ENCODE measurements around the gene RIOK3. TPM values are rescaled to one million over a fixed set of nuclear protein-coding genes. Genes with fewer than 3 reads are reported as not detected.
A peak's percentile ranks its signal among the peaks of the same experiment; 100 is the strongest.

Gene RIOK3
- total and polyA plus RNA-seq, 4 donors = 29.9 to 104 (median 42.8) TPM

DNA sequence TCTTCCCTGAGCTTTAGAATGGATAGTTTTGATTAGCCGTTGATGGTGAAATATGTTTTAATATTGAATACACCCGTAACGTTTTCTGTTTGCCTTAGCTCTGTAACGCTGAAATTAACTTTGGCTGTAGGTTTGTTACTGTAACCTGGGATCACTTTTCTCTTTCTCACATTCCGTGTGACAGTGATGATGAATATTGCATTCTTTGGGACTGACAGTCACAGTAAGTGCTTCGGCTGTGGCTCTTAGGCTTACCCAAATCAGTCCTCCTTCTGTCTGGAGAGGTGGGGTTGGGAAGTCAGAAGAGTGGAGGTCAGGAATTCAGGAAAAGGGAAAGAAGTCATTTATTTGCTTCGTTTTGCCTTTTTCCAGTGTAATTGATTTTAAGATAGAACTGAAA, 68.2 kb downstream of the RIOK3 start:
- no peak for TF ChIP-seq EGR1 (IDR thresholded peaks at IDR 0.05; ENCODE audit: low read depth in 2 of 2)
- no peak for TF ChIP-seq ATF3 (IDR thresholded peaks at IDR 0.05)
- no peak for TF ChIP-seq RXRA (IDR thresholded peaks at IDR 0.05)
- TF ChIP-seq HNF4A (conservative IDR thresholded peaks at IDR 0.05) = no peak
- no peak for TF ChIP-seq JUND (IDR thresholded peaks at IDR 0.05)

GRCh38 chr18:23521907-23522306, 68.8 kb downstream of the RIOK3 start:
- H3K27ac ChIP-seq (ENCODE audit: low read depth in 1 of 2, low read length in 2 of 2) = no peak overlapping the region
- WGBS = 91% methylated on average over 7 of the region's 7 CpGs

More for the DNA sequence above, 68.2 kb downstream of the RIOK3 start:
- Histone ChIP-seq H3K9ac (ENCODE audit: low read depth in 1 of 2, low read length in 2 of 2) (no peak overlapping the region), H3K27me3 (ENCODE audit: control insufficient read depth in 4 of 4, insufficient read depth in 4 of 4, low read length in 3 of 4) (no peaks in the 10 kb centered on the region), H3K36me3 (ENCODE audit: control insufficient read depth in 4 of 4, insufficient read depth in 3 of 4, low read depth in 1 of 4, low read length in 3 of 4) (peaks cover 16 to 60% (median 49%) of the 10 kb centered on the region in 4 donors), H3K27ac (ENCODE audit: low read depth in 1 of 2, low read length in 2 of 2) (no peak overlapping the region), H3K4me3 (ENCODE audit: low read depth in 1 of 3, low read length in 3 of 3) (no peak overlapping the region), H3K9me3 (ENCODE audit: control insufficient read depth in 4 of 4, low read length in 3 of 4) (no peaks in the 10 kb centered on the region), H3K4me1 (ENCODE audit: control insufficient read depth in 4 of 4, insufficient read depth in 4 of 4, low read length in 3 of 4) (peaks cover 0 to 12% (median 5%) of the 10 kb centered on the region in 4 donors)
- no peak for DNase-seq (ENCODE audit: low spot score)
- WGBS = 91% methylated on average over 7 of the region's 7 CpGs

GRCh38 chr18:23523429-23524212, 70.5 kb downstream of the RIOK3 start:
- no peak for TF ChIP-seq RXRA (IDR thresholded peaks at IDR 0.05)
- peak; percentile 10 for TF ChIP-seq FOXA2 (IDR thresholded peaks at IDR 0.05)
- Histone ChIP-seq H3K9me3 (ENCODE audit: control insufficient read depth in 4 of 4, low read length in 3 of 4) (no peaks in the 10 kb centered on the region), H3K27me3 (ENCODE audit: control insufficient read depth in 4 of 4, insufficient read depth in 4 of 4, low read length in 3 of 4) (no peaks in the 10 kb centered on the region), H3K36me3 (ENCODE audit: control insufficient read depth in 4 of 4, insufficient read depth in 3 of 4, low read depth in 1 of 4, low read length in 3 of 4) (peaks cover 20 to 66% (median 53%) of the 10 kb centered on the region in 4 donors), H3K27ac (ENCODE audit: low read depth in 1 of 2, low read length in 2 of 2) (peak overlapping the region; percentile 47 to 77), H3K4me1 (ENCODE audit: control insufficient read depth in 4 of 4, insufficient read depth in 4 of 4, low read length in 3 of 4) (peaks cover 0 to 12% (median 5%) of the 10 kb centered on the region in 4 donors), H3K4me3 (ENCODE audit: low read depth in 1 of 3, low read length in 3 of 3) (no peak overlapping the region), H3K9ac (ENCODE audit: low read depth in 1 of 2, low read length in 2 of 2) (no peak overlapping the region)
- DNase-seq (ENCODE audit: low spot score) = no peak
- WGBS = 70% methylated on average over 12 of the region's 12 CpGs

More at GRCh38 chr18:23521907-23522306, 68.8 kb downstream of the RIOK3 start:
- no peak for DNase-seq (ENCODE audit: low spot score)
- Histone ChIP-seq H3K36me3 (ENCODE audit: control insufficient read depth in 4 of 4, insufficient read depth in 3 of 4, low read depth in 1 of 4, low read length in 3 of 4) (peaks cover 19 to 65% (median 53%) of the 10 kb centered on the region in 4 donors), H3K4me3 (ENCODE audit: low read depth in 1 of 3, low read length in 3 of 3) (no peak overlapping the region), H3K27me3 (ENCODE audit: control insufficient read depth in 4 of 4, insufficient read depth in 4 of 4, low read length in 3 of 4) (no peaks in the 10 kb centered on the region), H3K9me3 (ENCODE audit: control insufficient read depth in 4 of 4, low read length in 3 of 4) (no peaks in the 10 kb centered on the region), H3K4me1 (ENCODE audit: control insufficient read depth in 4 of 4, insufficient read depth in 4 of 4, low read length in 3 of 4) (peaks cover 0 to 12% (median 5%) of the 10 kb centered on the region in 4 donors), H3K9ac (ENCODE audit: low read depth in 1 of 2, low read length in 2 of 2) (no peak overlapping the region)
- TF ChIP-seq ATF3 (IDR thresholded peaks at IDR 0.05) = no peak

GRCh38 chr18:23524213-23524707, 71.2 kb downstream of the RIOK3 start:
- Histone ChIP-seq H3K4me3 (ENCODE audit: low read depth in 1 of 3, low read length in 3 of 3) (no peak overlapping the region), H3K27me3 (ENCODE audit: control insufficient read depth in 4 of 4, insufficient read depth in 4 of 4, low read length in 3 of 4) (no peaks in the 10 kb centered on the region), H3K9ac (ENCODE audit: low read depth in 1 of 2, low read length in 2 of 2) (no peak overlapping the region), H3K9me3 (ENCODE audit: control insufficient read depth in 4 of 4, low read length in 3 of 4) (no peaks in the 10 kb centered on the region), H3K36me3 (ENCODE audit: control insufficient read depth in 4 of 4, insufficient read depth in 3 of 4, low read depth in 1 of 4, low read length in 3 of 4) (peaks cover 22 to 65% (median 54%) of the 10 kb centered on the region in 4 donors), H3K4me1 (ENCODE audit: control insufficient read depth in 4 of 4, insufficient read depth in 4 of 4, low read length in 3 of 4) (peaks cover 0 to 12% (median 5%) of the 10 kb centered on the region in 4 donors), H3K27ac (ENCODE audit: low read depth in 1 of 2, low read length in 2 of 2) (peak overlapping the region; percentile 47 to 77)
- DNase-seq (ENCODE audit: low spot score) = no peak
- WGBS = 73% methylated on average over 14 of the region's 14 CpGs
- TF ChIP-seq TAF1 (conservative IDR thresholded peaks at IDR 0.05) (no peak), FOXA1 (IDR thresholded peaks at IDR 0.05) (peak; percentile 82), YY1 (IDR thresholded peaks at IDR 0.05) (peak; percentile 61), RXRA (IDR thresholded peaks at IDR 0.05) (peak; percentile 59 to 73), NR2F2 (IDR thresholded peaks at IDR 0.05) (no peak), ZBTB33 (IDR thresholded peaks at IDR 0.05) (no peak), GABPA (IDR thresholded peaks at IDR 0.05 in 1 of 2, conservative IDR thresholded peaks at IDR 0.05 in 1 of 2) (no peak), HNF4A (conservative IDR thresholded peaks at IDR 0.05) (peak; percentile 48 to 69), HNF4G (IDR thresholded peaks at IDR 0.05) (no peak), ATF3 (IDR thresholded peaks at IDR 0.05) (no peak), EGR1 (IDR thresholded peaks at IDR 0.05; ENCODE audit: low read depth in 2 of 2) (no peak)
- TF ChIP-seq, protein P1, sequence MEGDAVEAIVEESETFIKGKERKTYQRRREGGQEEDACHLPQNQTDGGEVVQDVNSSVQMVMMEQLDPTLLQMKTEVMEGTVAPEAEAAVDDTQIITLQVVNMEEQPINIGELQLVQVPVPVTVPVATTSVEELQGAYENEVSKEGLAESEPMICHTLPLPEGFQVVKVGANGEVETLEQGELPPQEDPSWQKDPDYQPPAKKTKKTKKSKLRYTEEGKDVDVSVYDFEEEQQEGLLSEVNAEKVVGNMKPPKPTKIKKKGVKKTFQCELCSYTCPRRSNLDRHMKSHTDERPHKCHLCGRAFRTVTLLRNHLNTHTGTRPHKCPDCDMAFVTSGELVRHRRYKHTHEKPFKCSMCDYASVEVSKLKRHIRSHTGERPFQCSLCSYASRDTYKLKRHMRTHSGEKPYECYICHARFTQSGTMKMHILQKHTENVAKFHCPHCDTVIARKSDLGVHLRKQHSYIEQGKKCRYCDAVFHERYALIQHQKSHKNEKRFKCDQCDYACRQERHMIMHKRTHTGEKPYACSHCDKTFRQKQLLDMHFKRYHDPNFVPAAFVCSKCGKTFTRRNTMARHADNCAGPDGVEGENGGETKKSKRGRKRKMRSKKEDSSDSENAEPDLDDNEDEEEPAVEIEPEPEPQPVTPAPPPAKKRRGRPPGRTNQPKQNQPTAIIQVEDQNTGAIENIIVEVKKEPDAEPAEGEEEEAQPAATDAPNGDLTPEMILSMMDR (IDR thresholded peaks at IDR 0.05; ENCODE audit: low read depth, low read length, missing input control) = no peak

Data from liver (tissue), 9 donors.